Measurements from ENCODE around the gene GPC6. TPM values are rescaled to one million over a fixed set of nuclear protein-coding genes. Genes with fewer than 3 reads are reported as not detected.

GPC6 gene
- total RNA-seq, 1 experiment from 2014 or later, result 0.22 TPM

DNA sequence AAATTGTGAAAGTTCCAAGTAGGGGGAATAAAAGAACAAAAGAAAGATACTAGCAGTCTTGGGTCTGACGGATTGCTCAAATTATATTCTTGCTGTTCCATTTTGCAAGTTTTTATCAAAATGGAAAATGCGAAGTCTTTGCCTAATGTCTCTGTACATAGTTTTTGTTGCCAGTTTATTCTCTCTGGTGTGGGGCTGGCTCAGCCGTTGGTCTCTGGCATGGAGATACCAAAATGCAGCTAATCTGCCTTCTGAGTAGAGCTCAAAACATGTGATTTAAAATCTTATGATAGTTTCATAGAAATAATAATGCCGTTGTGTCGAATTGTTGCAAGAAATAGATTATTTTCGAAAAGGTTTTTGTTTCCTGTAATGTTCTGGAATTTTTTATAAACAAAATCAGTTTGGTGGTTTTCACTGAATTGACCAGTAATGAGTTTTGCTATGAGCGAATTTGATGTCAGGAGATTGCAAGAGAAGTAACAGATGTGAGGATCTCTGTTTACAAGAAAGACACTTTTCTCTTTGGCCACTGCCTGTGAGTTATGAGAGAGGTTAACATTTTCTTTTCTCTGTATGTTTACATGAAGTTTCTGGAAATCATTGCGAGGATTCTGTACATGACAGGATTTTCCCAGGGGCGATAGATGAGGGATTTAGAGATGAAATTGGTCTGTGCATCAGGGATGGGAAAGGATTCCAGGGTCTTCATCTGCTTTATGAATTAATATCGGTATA is 1105.9 kb downstream of the GPC6 start:
- Histone ChIP-seq H3K4me3 (replicated peaks in 1 of 2; ENCODE audit: low read depth in 1 of 2, low read length in 2 of 2) (no peak overlapping the region), H3K27ac (ENCODE audit: low read depth, low read length) (no peak overlapping the region), H3K4me2 (ENCODE audit: low read length) (no peak overlapping the region), H3K4me1 (ENCODE audit: control insufficient read depth in 1 of 2, insufficient read depth in 2 of 2, low read length in 2 of 2) (no peaks in the 10 kb centered on the region), H3K9ac (ENCODE audit: low read length) (no peak overlapping the region), H3K79me2 (ENCODE audit: insufficient read depth, low read length) (no peaks in the 10 kb centered on the region), H4K20me1 (ENCODE audit: insufficient read depth) (no peaks in the 10 kb centered on the region), H2AFZ (ENCODE audit: low read depth, low read length, poor library complexity, severe bottlenecking) (no peak overlapping the region), H3K27me3 (ENCODE audit: insufficient read depth, low read length) (no peaks in the 10 kb centered on the region), H3K9me2 (ENCODE audit: insufficient read depth) (no peaks in the 10 kb centered on the region), H3K9me3 (ENCODE audit: control insufficient read depth in 1 of 2, insufficient read depth in 1 of 2, low read depth in 1 of 2, low read length in 2 of 2) (no peaks in the 10 kb centered on the region), H3K36me3 (ENCODE audit: control insufficient read depth in 1 of 2, insufficient read depth in 2 of 2, low read length in 2 of 2) (no peaks in the 10 kb centered on the region)
- BruUV-seq (replicated peaks), result no TSS peak
- ATAC-seq (no peak), DNase-seq (ENCODE audit: low read depth, low spot score) (no peak)
- POLR2A ChIA-PET, result no interaction called here
- no peak for TF ChIP-seq CEBPB (IDR thresholded peaks at IDR 0.05; ENCODE audit: low read depth)
- no peak for TF ChIP-seq CBX3 (IDR thresholded peaks at IDR 0.05; ENCODE audit: low read depth)
- no peak for TF ChIP-seq SIN3A (IDR thresholded peaks at IDR 0.05; ENCODE audit: low read depth)
- TF ChIP-seq, protein P1, sequence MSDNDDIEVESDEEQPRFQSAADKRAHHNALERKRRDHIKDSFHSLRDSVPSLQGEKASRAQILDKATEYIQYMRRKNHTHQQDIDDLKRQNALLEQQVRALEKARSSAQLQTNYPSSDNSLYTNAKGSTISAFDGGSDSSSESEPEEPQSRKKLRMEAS (IDR thresholded peaks at IDR 0.05), result no peak
- TF ChIP-seq, protein P2, sequence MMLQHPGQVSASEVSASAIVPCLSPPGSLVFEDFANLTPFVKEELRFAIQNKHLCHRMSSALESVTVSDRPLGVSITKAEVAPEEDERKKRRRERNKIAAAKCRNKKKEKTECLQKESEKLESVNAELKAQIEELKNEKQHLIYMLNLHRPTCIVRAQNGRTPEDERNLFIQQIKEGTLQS (IDR thresholded peaks at IDR 0.05), result no peak
- TF ChIP-seq TCF7L2 (IDR thresholded peaks at IDR 0.05; ENCODE audit: borderline replicate concordance, extremely low read depth, insufficient read depth, insufficient read length), result no peak
- TF ChIP-seq SRF (IDR thresholded peaks at IDR 0.05; ENCODE audit: low read depth), result no peak
- TF ChIP-seq, protein P3, sequence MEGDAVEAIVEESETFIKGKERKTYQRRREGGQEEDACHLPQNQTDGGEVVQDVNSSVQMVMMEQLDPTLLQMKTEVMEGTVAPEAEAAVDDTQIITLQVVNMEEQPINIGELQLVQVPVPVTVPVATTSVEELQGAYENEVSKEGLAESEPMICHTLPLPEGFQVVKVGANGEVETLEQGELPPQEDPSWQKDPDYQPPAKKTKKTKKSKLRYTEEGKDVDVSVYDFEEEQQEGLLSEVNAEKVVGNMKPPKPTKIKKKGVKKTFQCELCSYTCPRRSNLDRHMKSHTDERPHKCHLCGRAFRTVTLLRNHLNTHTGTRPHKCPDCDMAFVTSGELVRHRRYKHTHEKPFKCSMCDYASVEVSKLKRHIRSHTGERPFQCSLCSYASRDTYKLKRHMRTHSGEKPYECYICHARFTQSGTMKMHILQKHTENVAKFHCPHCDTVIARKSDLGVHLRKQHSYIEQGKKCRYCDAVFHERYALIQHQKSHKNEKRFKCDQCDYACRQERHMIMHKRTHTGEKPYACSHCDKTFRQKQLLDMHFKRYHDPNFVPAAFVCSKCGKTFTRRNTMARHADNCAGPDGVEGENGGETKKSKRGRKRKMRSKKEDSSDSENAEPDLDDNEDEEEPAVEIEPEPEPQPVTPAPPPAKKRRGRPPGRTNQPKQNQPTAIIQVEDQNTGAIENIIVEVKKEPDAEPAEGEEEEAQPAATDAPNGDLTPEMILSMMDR (IDR thresholded peaks at IDR 0.05 in 2 of 3, conservative IDR thresholded peaks at IDR 0.05 in 1 of 3; ENCODE audit: borderline replicate concordance in 1 of 3, insufficient read depth in 1 of 3, low read depth in 2 of 3, low read length in 2 of 3), result no peak
- CTCF ChIA-PET, result no interaction called here
- RAD21 ChIA-PET (ENCODE audit: low non-redundant PET in 1 of 2, low total read pairs in 2 of 2, uncharacterized antibody in 2 of 2, unreplicated experiment in 2 of 2), result no interaction called here
- intact Hi-C loops (cut with micrococcal nuclease), result no loop called here
